LNCAP (cell line): Measurements from ENCODE around the gene TAF5L.

ENCODE experiments used
- CTCF ChIP-seq: fragments of 450-650 bp; IDR thresholded peaks from 2 replicates; pipeline ENCODE4 v1.5.1; 2017; ENCODE audit warnings: mild to moderate bottlenecking

TAF5L gene

GRCh38 chr1:229619002-229619401 is 6.9 kb downstream of the TAF5L start:
- TF ChIP-seq CTCF: no peak

GRCh38 chr1:229617351-229618100 is 8.4 kb downstream of the TAF5L start:
- TF ChIP-seq CTCF: no peak

GRCh38 chr1:229614701-229615100 is 11.2 kb downstream of the TAF5L start:
- TF ChIP-seq CTCF: no peak

- no peak for TF ChIP-seq CTCF
These were observed 12.0 kb downstream of the TAF5L start for GRCh38 chr1:229613938-229614337.

- no peak for TF ChIP-seq CTCF
These were observed 17.3 kb downstream of the TAF5L start for GRCh38 chr1:229608590-229608989.

- TF ChIP-seq CTCF: no peak
These were observed 18.6 kb downstream of the TAF5L start for GRCh38 chr1:229607370-229607769.

- TF ChIP-seq CTCF: no peak
These were observed 22.4 kb downstream of the TAF5L start for GRCh38 chr1:229603371-229604005.
